Thoracic aorta (tissue), 2 donors: ENCODE measurements around the gene IGFBP4. TPM values are rescaled to one million over a fixed set of nuclear protein-coding genes. Genes with fewer than 3 reads are reported as not detected.

Experiments
- ATAC-seq: fragments of 150-250 bp; one replicate; pipeline ENCODE4 v1.8.0; 2017; ENCODE audit warnings: low read depth; ENCODE audit not compliant: insufficient number of reproducible peaks, low FRiP score
- DNase-seq: peaks from one replicate; pipeline ENCODE4 v3.0.0-alpha.2; 2020; ENCODE audit warnings: low spot score
- H3K27ac ChIP-seq, 2 donors: fragments of 200-600 bp; sonication (generic); 1 replicate in 1 of 2; 2 replicates in 1 of 2; pipeline ENCODE4 v1.5.1; 2016; ENCODE audit warnings: mild to moderate bottlenecking in 2 of 2, moderate library complexity in 2 of 2
- H3K27me3 ChIP-seq: fragments of 200-600 bp; sonication (generic); replicated peaks from 2 replicates; pipeline ENCODE4 v1.6.0; 2016; ENCODE audit warnings: mild to moderate bottlenecking; ENCODE audit not compliant: insufficient read depth
- H3K36me3 ChIP-seq: fragments of 200-600 bp; sonication (generic); one replicate; pipeline ENCODE4 v1.5.1; 2016
- H3K4me1 ChIP-seq, 2 donors: fragments of 200-600 bp; sonication (generic); 1 replicate in 1 of 2; 2 replicates in 1 of 2; pipeline versions ENCODE4 v1.5.1 to v1.6.0; 2016; ENCODE audit warnings: low read depth in 2 of 2, mild to moderate bottlenecking in 1 of 2; ENCODE audit not compliant: control insufficient read depth in 1 of 2
- H3K4me3 ChIP-seq: fragments of 200-600 bp; sonication (generic); 2 replicates; pipeline ENCODE4 v1.5.1; 2016; ENCODE audit warnings: mild to moderate bottlenecking
- H3K9me3 ChIP-seq: fragments of 200-600 bp; sonication (generic); 2 replicates; pipeline ENCODE4 v1.5.1; 2016
- total RNA-seq, 2 donors: library from RNA; depleted of rRNA; stranded (reverse); fragments of >200 nt; gene quantifications; one replicate each; pipeline versions ENCODE4 v1.1.0 to v1.2.3, GENCODE V29; 2016
- TF ChIP-seq, protein P1 (sequence below): fragments of 200-600 bp; sonication (generic); IDR thresholded peaks from one replicate; pipeline ENCODE4 v1.5.1; 2019; ENCODE audit warnings: antibody characterized with exemption

Gene IGFBP4
- total RNA-seq, 2 donors from 2014 or later: 177 to 310 TPM

DNA sequence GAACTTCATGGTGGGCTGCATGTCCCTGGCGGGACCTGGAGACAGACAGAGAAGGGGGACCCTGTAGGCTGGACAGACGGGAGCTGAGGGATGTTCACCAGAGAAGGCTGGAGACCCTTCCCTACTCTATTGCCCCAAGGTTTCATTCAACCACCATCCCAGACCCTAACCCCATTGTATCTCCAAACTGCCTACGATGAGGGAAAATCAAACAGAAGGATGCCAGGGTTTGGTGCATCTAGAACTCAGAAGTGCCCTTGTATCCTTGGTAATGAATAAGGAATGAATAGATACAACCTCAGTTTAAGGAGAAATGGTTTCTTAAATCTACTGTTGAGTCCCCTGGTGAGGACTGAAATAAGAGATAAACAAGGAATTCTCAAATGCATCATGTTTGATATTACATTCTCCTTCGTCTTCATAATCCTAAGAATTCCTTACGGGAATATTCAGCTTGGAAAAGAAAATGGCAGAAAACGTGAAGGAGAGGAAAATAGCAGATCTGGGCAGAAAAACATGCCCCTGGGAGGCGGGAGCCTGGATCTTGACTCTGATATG, 41.8 kb downstream of the IGFBP4 start:
- H3K27ac ChIP-seq: no peak overlapping the region
- no peak overlapping the region for H3K4me3 ChIP-seq
- H3K9me3 ChIP-seq: no peaks in the 10 kb centered on the region
- ATAC-seq: no peak
- H3K27me3 ChIP-seq: no peaks in the 10 kb centered on the region
- no peaks in the 10 kb centered on the region for H3K36me3 ChIP-seq
- DNase-seq: no peak
- H3K4me1 ChIP-seq: peaks cover 0 to 6% of the 10 kb centered on the region in 2 donors
- TF ChIP-seq, protein P1, sequence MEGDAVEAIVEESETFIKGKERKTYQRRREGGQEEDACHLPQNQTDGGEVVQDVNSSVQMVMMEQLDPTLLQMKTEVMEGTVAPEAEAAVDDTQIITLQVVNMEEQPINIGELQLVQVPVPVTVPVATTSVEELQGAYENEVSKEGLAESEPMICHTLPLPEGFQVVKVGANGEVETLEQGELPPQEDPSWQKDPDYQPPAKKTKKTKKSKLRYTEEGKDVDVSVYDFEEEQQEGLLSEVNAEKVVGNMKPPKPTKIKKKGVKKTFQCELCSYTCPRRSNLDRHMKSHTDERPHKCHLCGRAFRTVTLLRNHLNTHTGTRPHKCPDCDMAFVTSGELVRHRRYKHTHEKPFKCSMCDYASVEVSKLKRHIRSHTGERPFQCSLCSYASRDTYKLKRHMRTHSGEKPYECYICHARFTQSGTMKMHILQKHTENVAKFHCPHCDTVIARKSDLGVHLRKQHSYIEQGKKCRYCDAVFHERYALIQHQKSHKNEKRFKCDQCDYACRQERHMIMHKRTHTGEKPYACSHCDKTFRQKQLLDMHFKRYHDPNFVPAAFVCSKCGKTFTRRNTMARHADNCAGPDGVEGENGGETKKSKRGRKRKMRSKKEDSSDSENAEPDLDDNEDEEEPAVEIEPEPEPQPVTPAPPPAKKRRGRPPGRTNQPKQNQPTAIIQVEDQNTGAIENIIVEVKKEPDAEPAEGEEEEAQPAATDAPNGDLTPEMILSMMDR: no peak

GRCh38 chr17:40485851-40486521, 42.7 kb downstream of the IGFBP4 start:
- Histone ChIP-seq H3K4me3 (no peak overlapping the region), H3K36me3 (no peaks in the 10 kb centered on the region), H3K27me3 (no peaks in the 10 kb centered on the region), H3K4me1 (peaks cover 0 to 6% of the 10 kb centered on the region in 2 donors), H3K27ac (no peak overlapping the region), H3K9me3 (no peaks in the 10 kb centered on the region)
- DNase-seq (no peak), ATAC-seq (no peak)
- TF ChIP-seq, protein P1: no peak

GRCh38 chr17:40486522-40487370, 43.5 kb downstream of the IGFBP4 start:
- DNase-seq (no peak), ATAC-seq (no peak)
- no peaks in the 10 kb centered on the region for H3K27me3 ChIP-seq
- no peak overlapping the region for H3K4me3 ChIP-seq
- H3K4me1 ChIP-seq: peaks cover 0 to 6% of the 10 kb centered on the region in 2 donors
- TF ChIP-seq, protein P1: no peak
- H3K36me3 ChIP-seq: no peaks in the 10 kb centered on the region
- no peaks in the 10 kb centered on the region for H3K9me3 ChIP-seq
- H3K27ac ChIP-seq: no peak overlapping the region

GRCh38 chr17:40487371-40488020, 44.2 kb downstream of the IGFBP4 start:
- DNase-seq (no peak), ATAC-seq (no peak)
- no peak overlapping the region for H3K27ac ChIP-seq
- no peaks in the 10 kb centered on the region for H3K27me3 ChIP-seq
- H3K4me3 ChIP-seq: no peak overlapping the region
- no peaks in the 10 kb centered on the region for H3K36me3 ChIP-seq
- peaks cover 0 to 6% of the 10 kb centered on the region in 2 donors for H3K4me1 ChIP-seq
- TF ChIP-seq, protein P1: no peak
- H3K9me3 ChIP-seq: no peaks in the 10 kb centered on the region
